ENCODE results near the gene SAP25.

- no peak for TF ChIP-seq CTCF (IDR thresholded peaks at IDR 0.05)
- no peak for TF ChIP-seq POLR2A (IDR thresholded peaks at IDR 0.05)
These were observed 1.3 kb downstream of the SAP25 start for GRCh38 chr7:100572281-100572948.
